K562 (cell line): ENCODE measurements around the gene DOCK6. TPM values are rescaled to one million over a fixed set of nuclear protein-coding genes. Genes with fewer than 3 reads are reported as not detected.

Experiments used
- ATAC-seq: fragments of 200-7000 bp; cut with Tn5 transposase; 3 replicates; pipeline ENCODE4 v1.9.1; 2020; ENCODE audit warnings: moderate library complexity
- BruUV-seq: library from RNA; stranded (reverse); fragments of 400-500 nt; replicated peaks from 2 replicates; lab custom pipeline; 2021; lab: Mats Ljungman, UMichigan
- CTCF ChIA-PET: fragments of 300-600 bp; formaldehyde crosslinking; extraction: SDS; loops from one replicate; lab custom pipeline; 2021; ENCODE audit warnings: low intra/inter-chr PET ratio; lab: Yijun Ruan, JAX
- POLR2A ChIA-PET: fragments of 300-600, 350-650 bp; sonication (Branson Sonifier 250); formaldehyde crosslinking; extraction: SDS; loops from one replicate; lab custom pipeline; 2021; ENCODE audit warnings: antibody characterized with exemption, inconsistent platforms; lab: Yijun Ruan, JAX
- DNase-seq, 4 experiments: peaks; one replicate each; pipeline versions ENCODE4 v3.0.0 to v3.0.0-alpha.2; 2011 to 2018; ENCODE audit warnings: low spot score in 3 of 4, mixed read lengths in 3 of 4; ENCODE audit errors: extremely low read depth in 1 of 4
- FAIRE-seq: peaks from 2 replicates; lab custom pipeline; 2011; peaks lifted over from hg19 to GRCh38; lab: Jason Lieb, UNC
- H2AFZ ChIP-seq: 2 replicates; pipeline ENCODE4 v1.6.0; 2011; ENCODE audit warnings: low read depth, low read length, control low read depth, inconsistent platforms
- H3K27ac ChIP-seq: fragments of 200-600 bp; 3 replicates; pipeline ENCODE4 v1.8.0; 2011; ENCODE audit warnings: low read depth, mild to moderate bottlenecking, control low read depth, inconsistent platforms, low read length, moderate library complexity, mixed read lengths; ENCODE audit errors: extremely low read depth
- H3K27me3 ChIP-seq, 2 experiments: fragments of 300-600 bp in 1 of 2; 2 replicates in 1 of 2; 3 replicates in 1 of 2; pipeline versions ENCODE4 v1.6.0 to v1.8.0; 2011; ENCODE audit warnings: inconsistent platforms in 2 of 2, low read length in 2 of 2, mild to moderate bottlenecking in 1 of 2, mixed read lengths in 1 of 2, moderate library complexity in 1 of 2; ENCODE audit not compliant: control insufficient read depth in 2 of 2, insufficient read depth in 2 of 2
- H3K36me3 ChIP-seq: fragments of 300-600 bp; 3 replicates; pipeline ENCODE4 v1.8.0; 2011; ENCODE audit warnings: mild to moderate bottlenecking, low read length, inconsistent platforms; ENCODE audit not compliant: control insufficient read depth, insufficient read depth
- H3K4me1 ChIP-seq, 2 experiments: fragments of 200-600 bp in 1 of 2; replicated peaks in 1 of 2; 2 replicates in 1 of 2; 3 replicates in 1 of 2; pipeline versions ENCODE4 v1.5.1 to v1.8.0; 2011; ENCODE audit warnings: inconsistent platforms in 2 of 2, low read length in 2 of 2, mild to moderate bottlenecking in 1 of 2, mixed read lengths in 1 of 2, moderate library complexity in 1 of 2; ENCODE audit not compliant: control insufficient read depth in 2 of 2, insufficient read depth in 2 of 2
- H3K4me2 ChIP-seq: 2 replicates; pipeline ENCODE4 v1.6.1; 2011; ENCODE audit warnings: low read length, control low read depth, inconsistent platforms, mixed read lengths; ENCODE audit not compliant: insufficient read depth
- H3K4me3 ChIP-seq: fragments of 200-600 bp; sonication (generic), shearing (Covaris generic); 2 replicates; pipeline ENCODE4 v1.5.1; 2016; ENCODE audit warnings: control low read depth, inconsistent platforms
- H3K79me2 ChIP-seq: fragments of 200-600 bp; 3 replicates; pipeline ENCODE4 v1.8.0; 2011; ENCODE audit warnings: low read length, inconsistent platforms; ENCODE audit not compliant: control insufficient read depth, insufficient read depth
- H3K9ac ChIP-seq, 2 experiments: 2 replicates each; pipeline versions ENCODE4 v1.6.0 to v1.6.1; 2011; ENCODE audit warnings: low read depth in 2 of 2, low read length in 2 of 2, control low read depth in 1 of 2, inconsistent platforms in 1 of 2, mild to moderate bottlenecking in 1 of 2, mixed read lengths in 1 of 2; ENCODE audit not compliant: insufficient read depth in 1 of 2
- H3K9me1 ChIP-seq: one replicate; pipeline ENCODE4 v1.6.0; 2011; ENCODE audit warnings: inconsistent platforms, mild to moderate bottlenecking, low read length, moderate library complexity; ENCODE audit not compliant: control insufficient read depth, insufficient read depth
- H3K9me3 ChIP-seq: replicated peaks from 2 replicates; pipeline ENCODE4 v1.5.1; 2011; ENCODE audit warnings: low read depth, low read length, inconsistent platforms; ENCODE audit not compliant: control insufficient read depth, insufficient read depth
- H4K20me1 ChIP-seq: replicated peaks from 2 replicates; pipeline ENCODE4 v1.6.1; 2011; ENCODE audit warnings: low read length, inconsistent platforms, mixed read lengths; ENCODE audit not compliant: control insufficient read depth, insufficient read depth
- MEF2D ChIP-seq: conservative IDR thresholded peaks from 2 replicates; pipeline ENCODE4 v1.6.1; 2016; ENCODE audit warnings: low read depth, missing genetic modification characterization, missing compliant biosample characterization
- TCF7 ChIP-seq: sonication (generic); IDR thresholded peaks from 2 replicates; pipeline ENCODE4 v1.6.1; 2016; ENCODE audit warnings: antibody characterized with exemption, borderline replicate concordance
- WGBS: fragments of 100-300 bp; shearing (Covaris generic); methylation state at CpG from one replicate; pipeline ENCODE4 v1.1.6; 2016; ENCODE audit warnings: low coverage, mixed read lengths; ENCODE audit not compliant: insufficient coverage; ENCODE audit errors: missing lambda C conversion rate; 5-methylcytosine and 5-hydroxymethylcytosine counted together
- in situ Hi-C: fragments of 300-500 bp; cut with MboI; formaldehyde crosslinking; loops from 4 replicates; pipeline ENCODE4 v1.15.0; 2018; ENCODE audit warnings: inconsistent platforms, mixed read lengths
- intact Hi-C: fragments of 100-400 bp; cut with micrococcal nuclease; formaldehyde crosslinking; loops from 2 replicates; pipeline ENCODE4 v1.14.2; 2022
- polyA plus RNA-seq, 8 experiments: library from polyadenylated mRNA; depleted of rRNA in 4 of 8; stranded (reverse) in 5 of 8; unstranded in 3 of 8; fragments of >200 nt; fragmentation: Nextera tagmentation in 2 of 8; fragmentation: Illumina TruSeq in 1 of 8; extraction: Ambion mirVana in 2 of 8; extraction: Trizol in 1 of 8; gene quantifications; 2 replicates each; pipeline versions ENCODE4 v1.2.1 to v1.2.3, GENCODE V29; 2011 to 2014; ENCODE audit warnings: inconsistent platforms in 1 of 8, missing spikeins in 1 of 8
- total RNA-seq, 7 experiments: library from RNA; depleted of rRNA in 6 of 7; stranded (reverse); fragments of >200 nt in 6 of 7; fragmentation: Illumina TruSeq in 2 of 7; extraction: Trizol in 2 of 7; gene quantifications; 2 replicates each; pipeline versions ENCODE4 v1.2.1 to v1.2.3, GENCODE V29; 2011 to 2021; ENCODE audit warnings: low replicate concordance in 1 of 7
- TF ChIP-seq, protein P1 (sequence below): fragments of 250-450 bp; sonication (Bioruptor Pico); IDR thresholded peaks from 2 replicates; pipeline ENCODE4 v1.5.0; 2021; ENCODE audit warnings: mild to moderate bottlenecking, moderate library complexity
- TF ChIP-seq, protein P2 (sequence below): fragments of 450-650 bp; IDR thresholded peaks from 2 replicates; pipeline ENCODE4 v1.6.1; 2016; ENCODE audit warnings: mild to moderate bottlenecking, moderate library complexity

Gene DOCK6
- total and polyA plus RNA-seq, 9 of the 15 experiments (the other 6 are each of a cell fraction or from before 2014, with no cell fraction given) = 0.35 to 19.3 (median 3.8) TPM

DNA sequence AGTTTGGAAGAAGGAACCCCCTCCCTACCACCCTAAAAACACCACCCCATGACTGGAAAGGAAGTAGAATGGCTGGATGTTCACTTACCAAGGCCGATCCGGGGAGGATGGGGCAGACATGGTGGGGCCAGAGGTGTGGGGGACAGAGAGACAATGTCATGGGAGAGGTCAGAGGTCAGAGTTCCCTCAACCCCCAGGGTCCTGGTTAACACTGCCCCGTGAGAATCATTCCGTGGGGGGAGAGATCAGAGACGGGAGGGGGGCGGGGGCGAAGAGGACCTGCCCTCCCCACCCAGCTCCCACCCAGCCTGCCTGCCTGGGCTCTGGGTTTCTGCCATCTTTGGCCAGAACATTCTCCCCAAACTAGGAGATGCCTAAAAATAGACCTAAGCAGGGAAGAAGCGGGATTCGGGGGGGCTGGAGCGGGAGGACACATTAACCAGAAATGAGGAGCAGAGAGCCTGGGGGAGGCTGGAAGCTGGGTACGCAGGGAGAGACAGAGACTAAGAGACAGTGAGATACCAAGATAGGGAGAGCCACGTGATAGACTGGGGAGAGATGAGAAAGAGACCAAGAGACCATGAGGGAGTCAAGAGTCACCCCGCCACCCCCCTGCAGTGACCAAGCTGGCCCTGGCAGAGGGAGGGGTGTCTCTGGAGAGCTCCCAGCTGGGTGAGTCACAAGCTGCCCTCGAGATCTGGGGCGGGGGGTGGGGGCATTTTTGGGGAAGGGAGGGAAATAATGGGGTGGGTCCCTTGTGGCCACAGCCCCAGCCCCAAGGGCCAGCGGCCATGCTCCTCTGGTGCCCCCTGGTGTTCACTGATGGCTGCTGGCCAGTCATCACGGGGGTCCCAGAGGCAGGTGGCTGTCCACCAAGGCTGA lies 58.9 kb downstream of the DOCK6 start:
- Histone ChIP-seq H3K27ac (0 out of 3 replicates have a peak overlapping the region, but pooled peaks have one; percentile 16), H3K9me1 (no peaks in the 10 kb centered on the region), H2AFZ (peak overlapping the region; percentile 76), H3K4me3 (no peak overlapping the region), H3K27me3 (no peaks in the 10 kb centered on the region), H4K20me1 (no peaks in the 10 kb centered on the region), H3K9ac (peak overlapping the region in 1 of 2 experiments; percentile 82; a peak in 1 of 4 replicates), H3K36me3 (no peaks in the 10 kb centered on the region), H3K4me1 (peaks cover 12 to 32% of the 10 kb centered on the region in 2 experiments), H3K4me2 (peak overlapping the region; percentile 36), H3K79me2 (no peaks in the 10 kb centered on the region), H3K9me3 (no peaks in the 10 kb centered on the region)
- ChIA-PET CTCF (interaction anchor here (0.6 to 2.3 kb wide), 6 partner anchors 43 to 168 kb away, joined by 3 to 34 read pairs (median 4); no protein-coding TSS in a partner anchor), POLR2A (interaction anchor here (0.6 to 0.7 kb wide), 2 partner anchors 47 to 94 kb away, joined by 3 to 4 read pairs; no protein-coding TSS in a partner anchor)
- intact Hi-C loops = loop anchor here (1.0 to 2.0 kb wide), 3 partner anchors 66 to 261 kb away; no protein-coding TSS in a partner anchor
- peak; percentile 79 to 96 (median 92) for DNase-seq
- WGBS = 34% methylated on average over 10 of the region's 17 CpGs
- BruUV-seq = no TSS peak
- peak; percentile 83 for FAIRE-seq
- in situ Hi-C loops = loop anchor here (5.0 kb wide), 2 partner anchors 71 to 166 kb away; no protein-coding TSS in a partner anchor
- ATAC-seq = peak; percentile 89
- peak; percentile 80 for TF ChIP-seq MEF2D
- TF ChIP-seq, protein P1, sequence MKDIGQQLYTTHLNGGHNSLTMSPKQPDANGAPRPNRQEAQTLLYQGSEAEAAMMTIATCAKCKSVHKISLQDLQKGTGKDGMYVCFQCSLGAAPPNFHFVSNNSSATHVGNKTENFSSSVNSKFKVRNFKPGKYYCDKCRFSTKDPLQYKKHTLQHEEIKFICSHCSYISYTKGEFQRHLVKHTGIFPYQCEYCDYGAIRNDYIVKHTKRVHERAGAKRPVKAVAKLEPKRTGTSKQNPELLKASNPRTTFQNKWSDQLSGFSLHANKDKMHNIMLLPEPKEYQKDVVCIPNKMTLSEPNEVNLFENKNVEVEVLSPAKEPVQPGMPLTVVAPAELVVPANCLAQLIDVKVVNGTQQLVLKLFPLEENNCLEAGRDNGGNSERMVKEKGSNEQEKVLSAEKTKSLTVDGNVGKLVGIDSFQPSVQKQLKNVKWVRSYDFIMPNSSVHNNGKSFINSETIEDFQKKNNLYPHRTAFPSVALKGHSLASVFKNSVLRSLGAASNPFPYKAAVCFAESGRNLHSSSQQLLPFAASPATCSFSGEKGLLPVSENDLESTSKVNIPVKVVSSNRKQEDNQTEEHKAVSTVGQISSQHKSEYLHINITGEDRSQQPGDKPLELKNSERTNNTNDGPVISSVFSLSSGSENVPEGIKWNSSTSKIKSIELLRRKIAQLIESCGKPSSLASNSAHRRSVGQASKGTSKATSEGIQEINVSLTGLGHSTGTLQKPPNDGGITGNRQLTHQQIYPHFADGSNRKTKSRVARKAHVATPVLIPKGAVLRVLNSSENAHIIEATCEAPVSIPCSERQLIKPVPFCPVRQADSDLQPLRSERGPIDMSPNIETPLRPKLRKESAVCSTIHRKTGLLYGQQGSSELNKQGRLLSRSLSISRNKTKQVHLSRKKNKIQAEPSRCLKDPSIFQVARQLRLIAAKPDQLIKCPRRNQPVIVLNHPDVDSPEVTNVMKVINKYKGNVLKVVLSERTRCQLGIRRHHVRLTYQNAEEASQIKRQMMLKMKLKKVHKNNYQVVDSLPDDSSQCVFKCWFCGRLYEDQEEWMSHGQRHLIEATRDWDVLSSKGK = no peak
- TF ChIP-seq TCF7 = 0 out of 2 replicates have a peak, but pooled peaks have one; percentile 60
- TF ChIP-seq, protein P2, sequence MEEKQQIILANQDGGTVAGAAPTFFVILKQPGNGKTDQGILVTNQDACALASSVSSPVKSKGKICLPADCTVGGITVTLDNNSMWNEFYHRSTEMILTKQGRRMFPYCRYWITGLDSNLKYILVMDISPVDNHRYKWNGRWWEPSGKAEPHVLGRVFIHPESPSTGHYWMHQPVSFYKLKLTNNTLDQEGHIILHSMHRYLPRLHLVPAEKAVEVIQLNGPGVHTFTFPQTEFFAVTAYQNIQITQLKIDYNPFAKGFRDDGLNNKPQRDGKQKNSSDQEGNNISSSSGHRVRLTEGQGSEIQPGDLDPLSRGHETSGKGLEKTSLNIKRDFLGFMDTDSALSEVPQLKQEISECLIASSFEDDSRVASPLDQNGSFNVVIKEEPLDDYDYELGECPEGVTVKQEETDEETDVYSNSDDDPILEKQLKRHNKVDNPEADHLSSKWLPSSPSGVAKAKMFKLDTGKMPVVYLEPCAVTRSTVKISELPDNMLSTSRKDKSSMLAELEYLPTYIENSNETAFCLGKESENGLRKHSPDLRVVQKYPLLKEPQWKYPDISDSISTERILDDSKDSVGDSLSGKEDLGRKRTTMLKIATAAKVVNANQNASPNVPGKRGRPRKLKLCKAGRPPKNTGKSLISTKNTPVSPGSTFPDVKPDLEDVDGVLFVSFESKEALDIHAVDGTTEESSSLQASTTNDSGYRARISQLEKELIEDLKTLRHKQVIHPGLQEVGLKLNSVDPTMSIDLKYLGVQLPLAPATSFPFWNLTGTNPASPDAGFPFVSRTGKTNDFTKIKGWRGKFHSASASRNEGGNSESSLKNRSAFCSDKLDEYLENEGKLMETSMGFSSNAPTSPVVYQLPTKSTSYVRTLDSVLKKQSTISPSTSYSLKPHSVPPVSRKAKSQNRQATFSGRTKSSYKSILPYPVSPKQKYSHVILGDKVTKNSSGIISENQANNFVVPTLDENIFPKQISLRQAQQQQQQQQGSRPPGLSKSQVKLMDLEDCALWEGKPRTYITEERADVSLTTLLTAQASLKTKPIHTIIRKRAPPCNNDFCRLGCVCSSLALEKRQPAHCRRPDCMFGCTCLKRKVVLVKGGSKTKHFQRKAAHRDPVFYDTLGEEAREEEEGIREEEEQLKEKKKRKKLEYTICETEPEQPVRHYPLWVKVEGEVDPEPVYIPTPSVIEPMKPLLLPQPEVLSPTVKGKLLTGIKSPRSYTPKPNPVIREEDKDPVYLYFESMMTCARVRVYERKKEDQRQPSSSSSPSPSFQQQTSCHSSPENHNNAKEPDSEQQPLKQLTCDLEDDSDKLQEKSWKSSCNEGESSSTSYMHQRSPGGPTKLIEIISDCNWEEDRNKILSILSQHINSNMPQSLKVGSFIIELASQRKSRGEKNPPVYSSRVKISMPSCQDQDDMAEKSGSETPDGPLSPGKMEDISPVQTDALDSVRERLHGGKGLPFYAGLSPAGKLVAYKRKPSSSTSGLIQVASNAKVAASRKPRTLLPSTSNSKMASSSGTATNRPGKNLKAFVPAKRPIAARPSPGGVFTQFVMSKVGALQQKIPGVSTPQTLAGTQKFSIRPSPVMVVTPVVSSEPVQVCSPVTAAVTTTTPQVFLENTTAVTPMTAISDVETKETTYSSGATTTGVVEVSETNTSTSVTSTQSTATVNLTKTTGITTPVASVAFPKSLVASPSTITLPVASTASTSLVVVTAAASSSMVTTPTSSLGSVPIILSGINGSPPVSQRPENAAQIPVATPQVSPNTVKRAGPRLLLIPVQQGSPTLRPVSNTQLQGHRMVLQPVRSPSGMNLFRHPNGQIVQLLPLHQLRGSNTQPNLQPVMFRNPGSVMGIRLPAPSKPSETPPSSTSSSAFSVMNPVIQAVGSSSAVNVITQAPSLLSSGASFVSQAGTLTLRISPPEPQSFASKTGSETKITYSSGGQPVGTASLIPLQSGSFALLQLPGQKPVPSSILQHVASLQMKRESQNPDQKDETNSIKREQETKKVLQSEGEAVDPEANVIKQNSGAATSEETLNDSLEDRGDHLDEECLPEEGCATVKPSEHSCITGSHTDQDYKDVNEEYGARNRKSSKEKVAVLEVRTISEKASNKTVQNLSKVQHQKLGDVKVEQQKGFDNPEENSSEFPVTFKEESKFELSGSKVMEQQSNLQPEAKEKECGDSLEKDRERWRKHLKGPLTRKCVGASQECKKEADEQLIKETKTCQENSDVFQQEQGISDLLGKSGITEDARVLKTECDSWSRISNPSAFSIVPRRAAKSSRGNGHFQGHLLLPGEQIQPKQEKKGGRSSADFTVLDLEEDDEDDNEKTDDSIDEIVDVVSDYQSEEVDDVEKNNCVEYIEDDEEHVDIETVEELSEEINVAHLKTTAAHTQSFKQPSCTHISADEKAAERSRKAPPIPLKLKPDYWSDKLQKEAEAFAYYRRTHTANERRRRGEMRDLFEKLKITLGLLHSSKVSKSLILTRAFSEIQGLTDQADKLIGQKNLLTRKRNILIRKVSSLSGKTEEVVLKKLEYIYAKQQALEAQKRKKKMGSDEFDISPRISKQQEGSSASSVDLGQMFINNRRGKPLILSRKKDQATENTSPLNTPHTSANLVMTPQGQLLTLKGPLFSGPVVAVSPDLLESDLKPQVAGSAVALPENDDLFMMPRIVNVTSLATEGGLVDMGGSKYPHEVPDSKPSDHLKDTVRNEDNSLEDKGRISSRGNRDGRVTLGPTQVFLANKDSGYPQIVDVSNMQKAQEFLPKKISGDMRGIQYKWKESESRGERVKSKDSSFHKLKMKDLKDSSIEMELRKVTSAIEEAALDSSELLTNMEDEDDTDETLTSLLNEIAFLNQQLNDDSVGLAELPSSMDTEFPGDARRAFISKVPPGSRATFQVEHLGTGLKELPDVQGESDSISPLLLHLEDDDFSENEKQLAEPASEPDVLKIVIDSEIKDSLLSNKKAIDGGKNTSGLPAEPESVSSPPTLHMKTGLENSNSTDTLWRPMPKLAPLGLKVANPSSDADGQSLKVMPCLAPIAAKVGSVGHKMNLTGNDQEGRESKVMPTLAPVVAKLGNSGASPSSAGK = peak; percentile 59; the same call in 1 of the 2 replicates
